K562 (cell line): ENCODE measurements around the gene ATPAF2. TPM values are rescaled to one million over a fixed set of nuclear protein-coding genes. Genes with fewer than 3 reads are reported as not detected.

ENCODE experiments used
- CC2D1A ChIP-seq: fragments of 450-650 bp; IDR thresholded peaks from 2 replicates; pipeline ENCODE4 v1.6.1; 2017; ENCODE audit warnings: mild to moderate bottlenecking
- CHD2 ChIP-seq: IDR thresholded peaks from 2 replicates; pipeline ENCODE4 v1.6.1; 2011; ENCODE audit warnings: low read depth, low read length
- THAP12 ChIP-seq: fragments of 250-450 bp; sonication (Bioruptor Pico); IDR thresholded peaks from 2 replicates; pipeline ENCODE4 v1.9.0; 2021; ENCODE audit warnings: mild to moderate bottlenecking, inconsistent platforms
- ZBTB33 ChIP-seq: sonication (generic); formaldehyde crosslinking; IDR thresholded peaks from 2 replicates; pipeline ENCODE4 v1.8.1; 2023; ENCODE audit warnings: mild to moderate bottlenecking, missing genetic modification reagents
- ZFX ChIP-seq: sonication (generic); formaldehyde crosslinking; IDR thresholded peaks from 2 replicates; pipeline ENCODE4 v1.8.0; 2022; ENCODE audit warnings: mild to moderate bottlenecking, missing genetic modification reagents, moderate library complexity
- ZNF347 ChIP-seq: fragments of 450-650 bp; formaldehyde crosslinking; IDR thresholded peaks from 2 replicates; pipeline ENCODE4 v1.4.0; 2020; ENCODE audit warnings: low read depth, mild to moderate bottlenecking, moderate library complexity
- ZNF778 ChIP-seq: fragments of 450-650 bp; formaldehyde crosslinking; IDR thresholded peaks from 2 replicates; pipeline ENCODE4 v1.4.0; 2020; ENCODE audit warnings: mild to moderate bottlenecking, moderate library complexity
- polyA plus RNA-seq, 8 experiments: library from polyadenylated mRNA; depleted of rRNA in 4 of 8; stranded (reverse) in 5 of 8; unstranded in 3 of 8; fragments of >200 nt; fragmentation: Nextera tagmentation in 2 of 8; fragmentation: Illumina TruSeq in 1 of 8; extraction: Ambion mirVana in 2 of 8; extraction: Trizol in 1 of 8; gene quantifications; 2 replicates each; pipeline versions ENCODE4 v1.2.1 to v1.2.3, GENCODE V29; 2011 to 2014; ENCODE audit warnings: inconsistent platforms in 1 of 8, missing spikeins in 1 of 8
- total RNA-seq, 7 experiments: library from RNA; depleted of rRNA in 6 of 7; stranded (reverse); fragments of >200 nt in 6 of 7; fragmentation: Illumina TruSeq in 2 of 7; extraction: Trizol in 2 of 7; gene quantifications; 2 replicates each; pipeline versions ENCODE4 v1.2.1 to v1.2.3, GENCODE V29; 2011 to 2021; ENCODE audit warnings: low replicate concordance in 1 of 7
- TF ChIP-seq, protein P1 (sequence below): sonication (generic); formaldehyde crosslinking; IDR thresholded peaks from 2 replicates; pipeline ENCODE4 v1.8.0; 2023; ENCODE audit warnings: missing genetic modification reagents, mild to moderate bottlenecking, borderline replicate concordance

The ATPAF2 gene
- total and polyA plus RNA-seq, 9 of the 15 experiments (the other 6 are each of a cell fraction or from before 2014, with no cell fraction given) = 2.1 to 19.2 (median 11.3) TPM

DNA sequence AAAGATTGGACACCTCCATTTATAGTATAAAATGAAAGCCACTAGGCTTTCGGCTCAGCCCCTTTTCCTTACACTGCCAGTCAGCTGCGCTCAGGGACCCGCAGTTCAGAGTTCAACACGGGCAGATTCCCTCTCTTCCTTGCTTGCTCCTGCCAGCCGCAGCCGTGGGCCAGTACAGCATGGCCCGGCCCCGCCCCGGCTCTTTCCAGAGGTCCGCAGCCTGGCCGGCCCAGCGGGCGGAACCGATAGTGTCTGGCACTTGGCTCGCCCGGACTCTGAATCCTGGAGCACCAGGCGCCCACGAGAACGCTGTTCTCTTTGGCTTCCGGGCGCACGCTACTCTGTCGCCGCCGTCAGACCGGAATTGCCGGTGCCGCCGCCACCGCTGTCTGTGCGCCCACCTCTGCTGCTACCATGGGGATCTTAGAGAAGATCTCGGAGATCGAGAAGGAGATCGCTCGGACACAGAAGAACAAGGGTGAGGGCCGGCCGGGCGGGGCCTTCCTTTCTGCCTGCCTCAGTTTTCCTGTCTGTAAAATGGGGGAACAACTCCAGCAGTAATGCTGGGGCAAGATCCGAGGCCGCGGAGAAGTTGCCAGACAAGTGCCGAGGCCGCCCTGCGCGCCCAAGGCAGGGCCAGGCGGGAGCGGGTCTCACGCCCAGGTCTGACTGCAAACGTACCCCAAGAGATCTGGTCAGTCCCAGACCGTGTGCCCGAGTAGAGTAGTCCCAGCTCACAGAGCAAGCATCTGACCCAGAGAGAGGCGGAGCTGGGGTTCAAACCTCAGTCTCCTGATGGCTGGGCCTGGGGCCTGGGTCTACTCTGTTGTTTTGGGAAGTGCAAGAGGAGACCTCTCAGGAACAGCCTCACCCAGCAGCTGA is 48.9 kb upstream of the ATPAF2 start, which contains the start of gene DRG2 (continued):
- TF ChIP-seq, protein P1, sequence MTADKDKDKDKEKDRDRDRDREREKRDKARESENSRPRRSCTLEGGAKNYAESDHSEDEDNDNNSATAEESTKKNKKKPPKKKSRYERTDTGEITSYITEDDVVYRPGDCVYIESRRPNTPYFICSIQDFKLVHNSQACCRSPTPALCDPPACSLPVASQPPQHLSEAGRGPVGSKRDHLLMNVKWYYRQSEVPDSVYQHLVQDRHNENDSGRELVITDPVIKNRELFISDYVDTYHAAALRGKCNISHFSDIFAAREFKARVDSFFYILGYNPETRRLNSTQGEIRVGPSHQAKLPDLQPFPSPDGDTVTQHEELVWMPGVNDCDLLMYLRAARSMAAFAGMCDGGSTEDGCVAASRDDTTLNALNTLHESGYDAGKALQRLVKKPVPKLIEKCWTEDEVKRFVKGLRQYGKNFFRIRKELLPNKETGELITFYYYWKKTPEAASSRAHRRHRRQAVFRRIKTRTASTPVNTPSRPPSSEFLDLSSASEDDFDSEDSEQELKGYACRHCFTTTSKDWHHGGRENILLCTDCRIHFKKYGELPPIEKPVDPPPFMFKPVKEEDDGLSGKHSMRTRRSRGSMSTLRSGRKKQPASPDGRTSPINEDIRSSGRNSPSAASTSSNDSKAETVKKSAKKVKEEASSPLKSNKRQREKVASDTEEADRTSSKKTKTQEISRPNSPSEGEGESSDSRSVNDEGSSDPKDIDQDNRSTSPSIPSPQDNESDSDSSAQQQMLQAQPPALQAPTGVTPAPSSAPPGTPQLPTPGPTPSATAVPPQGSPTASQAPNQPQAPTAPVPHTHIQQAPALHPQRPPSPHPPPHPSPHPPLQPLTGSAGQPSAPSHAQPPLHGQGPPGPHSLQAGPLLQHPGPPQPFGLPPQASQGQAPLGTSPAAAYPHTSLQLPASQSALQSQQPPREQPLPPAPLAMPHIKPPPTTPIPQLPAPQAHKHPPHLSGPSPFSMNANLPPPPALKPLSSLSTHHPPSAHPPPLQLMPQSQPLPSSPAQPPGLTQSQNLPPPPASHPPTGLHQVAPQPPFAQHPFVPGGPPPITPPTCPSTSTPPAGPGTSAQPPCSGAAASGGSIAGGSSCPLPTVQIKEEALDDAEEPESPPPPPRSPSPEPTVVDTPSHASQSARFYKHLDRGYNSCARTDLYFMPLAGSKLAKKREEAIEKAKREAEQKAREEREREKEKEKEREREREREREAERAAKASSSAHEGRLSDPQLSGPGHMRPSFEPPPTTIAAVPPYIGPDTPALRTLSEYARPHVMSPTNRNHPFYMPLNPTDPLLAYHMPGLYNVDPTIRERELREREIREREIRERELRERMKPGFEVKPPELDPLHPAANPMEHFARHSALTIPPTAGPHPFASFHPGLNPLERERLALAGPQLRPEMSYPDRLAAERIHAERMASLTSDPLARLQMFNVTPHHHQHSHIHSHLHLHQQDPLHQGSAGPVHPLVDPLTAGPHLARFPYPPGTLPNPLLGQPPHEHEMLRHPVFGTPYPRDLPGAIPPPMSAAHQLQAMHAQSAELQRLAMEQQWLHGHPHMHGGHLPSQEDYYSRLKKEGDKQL (CRISPR knock-in tag) = 0 out of 2 replicates have a peak, but pooled peaks have one; percentile 15
- TF ChIP-seq THAP12 (CRISPR knock-in tag) = 0 out of 2 replicates have a peak, but pooled peaks have one; percentile 32
- no peak for TF ChIP-seq ZNF347 (CRISPR knock-in tag)
- peak; percentile 67; the same call in 1 of the 2 replicates for TF ChIP-seq ZBTB33 (CRISPR knock-in tag)
- peak; percentile 35; the same call in 1 of the 2 replicates for TF ChIP-seq CC2D1A
- TF ChIP-seq ZFX (CRISPR knock-in tag) = peak; percentile 87
- TF ChIP-seq ZNF778 = no peak
- no peak; the same call in 1 of the 2 replicates for TF ChIP-seq CHD2
